Activated CD4-positive, alpha-beta T cell treated with anti-CD3 and anti-CD28 coated beads, Interleukin-2, amount 10 ng/mL, durations not matched to agents 7 days and 5 days (primary cell): ENCODE data around the gene CAMK4. TPM values are rescaled to one million over a fixed set of nuclear protein-coding genes. Genes with fewer than 3 reads are reported as not detected.

ENCODE experiments used
- CTCF ChIA-PET: fragments of 350-600 bp; sonication (Branson Sonifier 250); formaldehyde crosslinking; loops from one replicate; lab custom pipeline; 2021; ENCODE audit warnings: antibody characterized with exemption; lab: Charles Lee
- POLR2A ChIA-PET: fragments of 350-600 bp; sonication (Branson Sonifier 250); formaldehyde crosslinking; loops from one replicate; lab custom pipeline; 2021; ENCODE audit warnings: antibody characterized with exemption; lab: Charles Lee
- DNase-seq: peaks from one replicate; pipeline ENCODE4 v3.0.0-alpha.2; 2020
- H3K27ac Mint-ChIP-seq: one replicate; pipeline ENCODE4 v1.8.0; 2021; ENCODE audit warnings: mild to moderate bottlenecking, moderate library complexity, mixed read lengths
- H3K27me3 Mint-ChIP-seq: one replicate; pipeline ENCODE4 v1.8.0; 2021; ENCODE audit warnings: mixed read lengths
- H3K36me3 Mint-ChIP-seq: one replicate; pipeline ENCODE4 v1.8.0; 2021; ENCODE audit warnings: low read depth, mixed read lengths
- H3K4me1 Mint-ChIP-seq: one replicate; pipeline ENCODE4 v1.8.0; 2021; ENCODE audit warnings: mixed read lengths
- H3K4me3 Mint-ChIP-seq: one replicate; pipeline ENCODE4 v1.8.0; 2021; ENCODE audit warnings: mild to moderate bottlenecking, moderate library complexity, mixed read lengths
- H3K9me3 Mint-ChIP-seq: one replicate; pipeline ENCODE4 v1.8.0; 2021; ENCODE audit warnings: mixed read lengths
- total RNA-seq, 2 experiments: library from RNA; stranded (reverse); gene quantifications; one replicate each; pipeline ENCODE4 v1.2.3, GENCODE V29; 2021

The CAMK4 gene
- total RNA-seq, 2 experiments from 2014 or later = 138 to 139 TPM

GRCh38 chr5:111461934-111462333 lies 237.8 kb downstream of the CAMK4 start:
- H3K4me3 Mint-ChIP-seq = no peak overlapping the region
- ChIA-PET CTCF (no interaction called here), POLR2A (no interaction called here)
- H3K9me3 Mint-ChIP-seq = peaks cover 26% of the 10 kb centered on the region
- H3K4me1 Mint-ChIP-seq = peaks cover 3% of the 10 kb centered on the region
- no peak overlapping the region for H3K27ac Mint-ChIP-seq
- no peak for DNase-seq
- H3K36me3 Mint-ChIP-seq = peaks cover 78% of the 10 kb centered on the region
- H3K27me3 Mint-ChIP-seq = no peaks in the 10 kb centered on the region

DNA sequence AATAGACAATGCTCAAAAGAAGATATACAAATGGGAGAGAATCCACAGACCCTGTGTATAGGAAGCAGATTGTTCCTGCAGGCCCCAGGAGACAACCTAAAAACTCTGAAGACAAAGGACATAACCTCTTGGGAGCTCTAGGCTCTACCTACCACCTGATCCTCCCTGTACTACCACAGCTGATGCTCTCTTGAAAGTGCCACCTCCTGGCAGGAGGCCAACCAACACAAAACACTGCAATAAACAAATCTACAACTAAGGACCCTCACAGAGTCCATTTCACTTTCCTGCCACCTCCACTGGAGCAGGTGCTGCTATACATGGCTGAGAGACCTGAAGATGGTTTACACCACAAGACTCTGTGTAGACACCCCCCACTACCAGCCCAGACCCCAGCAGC lies 239.1 kb downstream of the CAMK4 start:
- ChIA-PET CTCF (interaction anchor here (0.6 to 1.2 kb wide), 3 partner anchors 9 to 404 kb away, joined by 3 to 4 read pairs (median 3); no protein-coding TSS in a partner anchor), POLR2A (no interaction called here)
- peaks cover 3% of the 10 kb centered on the region for H3K4me1 Mint-ChIP-seq
- H3K36me3 Mint-ChIP-seq = peaks cover 70% of the 10 kb centered on the region
- DNase-seq = no peak
- peaks cover 29% of the 10 kb centered on the region for H3K9me3 Mint-ChIP-seq
- H3K27ac Mint-ChIP-seq = peak overlapping the region; percentile 25
- no peaks in the 10 kb centered on the region for H3K27me3 Mint-ChIP-seq
- H3K4me3 Mint-ChIP-seq = no peak overlapping the region

- Mint-ChIP-seq H3K27me3 (no peaks in the 10 kb centered on the region), H3K27ac (no peak overlapping the region), H3K36me3 (peaks cover 51% of the 10 kb centered on the region), H3K9me3 (peaks cover 29% of the 10 kb centered on the region), H3K4me3 (no peak overlapping the region), H3K4me1 (no peaks in the 10 kb centered on the region)
- POLR2A ChIA-PET = no interaction called here
- CTCF ChIA-PET = interaction anchor here (1.1 kb wide), 1 partner anchor 21 kb away, joined by 4 read pairs; no protein-coding TSS in a partner anchor
- DNase-seq = no peak
These were observed 245.2 kb downstream of the CAMK4 start for GRCh38 chr5:111469293-111469896.

- no peaks in the 10 kb centered on the region for H3K27me3 Mint-ChIP-seq
- peaks cover 48% of the 10 kb centered on the region for H3K36me3 Mint-ChIP-seq
- POLR2A ChIA-PET = no interaction called here
- no peak overlapping the region for H3K4me3 Mint-ChIP-seq
- no peaks in the 10 kb centered on the region for H3K4me1 Mint-ChIP-seq
- CTCF ChIA-PET = no interaction called here
- DNase-seq = no peak
- H3K9me3 Mint-ChIP-seq = peaks cover 27% of the 10 kb centered on the region
- no peak overlapping the region for H3K27ac Mint-ChIP-seq
These were observed 245.7 kb downstream of the CAMK4 start for GRCh38 chr5:111469903-111470302.

- H3K27ac Mint-ChIP-seq = no peak overlapping the region
- no peaks in the 10 kb centered on the region for H3K27me3 Mint-ChIP-seq
- no peaks in the 10 kb centered on the region for H3K4me1 Mint-ChIP-seq
- DNase-seq = no peak
- H3K9me3 Mint-ChIP-seq = peaks cover 12% of the 10 kb centered on the region
- CTCF ChIA-PET = interaction anchor here (1.5 kb wide), 3 partner anchors 8 to 37 kb away, joined by 3 to 4 read pairs (median 3); no protein-coding TSS in a partner anchor
- peaks cover 35% of the 10 kb centered on the region for H3K36me3 Mint-ChIP-seq
- H3K4me3 Mint-ChIP-seq = no peak overlapping the region
- POLR2A ChIA-PET = no interaction called here
These were observed 247.9 kb downstream of the CAMK4 start for GRCh38 chr5:111472096-111472495.

GRCh38 chr5:111472579-111472978 lies 248.4 kb downstream of the CAMK4 start:
- H3K27ac Mint-ChIP-seq = no peak overlapping the region
- CTCF ChIA-PET = interaction anchor here (1.5 kb wide), 3 partner anchors 9 to 36 kb away, joined by 3 to 4 read pairs (median 3); no protein-coding TSS in a partner anchor
- POLR2A ChIA-PET = no interaction called here
- peaks cover 9% of the 10 kb centered on the region for H3K9me3 Mint-ChIP-seq
- H3K27me3 Mint-ChIP-seq = no peaks in the 10 kb centered on the region
- no peaks in the 10 kb centered on the region for H3K4me1 Mint-ChIP-seq
- DNase-seq = no peak
- no peak overlapping the region for H3K4me3 Mint-ChIP-seq
- peaks cover 38% of the 10 kb centered on the region for H3K36me3 Mint-ChIP-seq

- no peaks in the 10 kb centered on the region for H3K9me3 Mint-ChIP-seq
- no peaks in the 10 kb centered on the region for H3K27me3 Mint-ChIP-seq
- DNase-seq = no peak
- no peak overlapping the region for H3K4me3 Mint-ChIP-seq
- ChIA-PET POLR2A (no interaction called here), CTCF (no interaction called here)
- H3K36me3 Mint-ChIP-seq = peaks cover 57% of the 10 kb centered on the region
- H3K4me1 Mint-ChIP-seq = no peaks in the 10 kb centered on the region
- no peak overlapping the region for H3K27ac Mint-ChIP-seq
These were observed 254.1 kb downstream of the CAMK4 start for GRCh38 chr5:111478266-111478665.

GRCh38 chr5:111478898-111479297 lies 254.7 kb downstream of the CAMK4 start:
- no peak overlapping the region for H3K4me3 Mint-ChIP-seq
- no peak overlapping the region for H3K27ac Mint-ChIP-seq
- ChIA-PET CTCF (no interaction called here), POLR2A (no interaction called here)
- H3K36me3 Mint-ChIP-seq = peaks cover 59% of the 10 kb centered on the region
- H3K27me3 Mint-ChIP-seq = no peaks in the 10 kb centered on the region
- no peaks in the 10 kb centered on the region for H3K4me1 Mint-ChIP-seq
- DNase-seq = no peak
- H3K9me3 Mint-ChIP-seq = no peaks in the 10 kb centered on the region

DNA sequence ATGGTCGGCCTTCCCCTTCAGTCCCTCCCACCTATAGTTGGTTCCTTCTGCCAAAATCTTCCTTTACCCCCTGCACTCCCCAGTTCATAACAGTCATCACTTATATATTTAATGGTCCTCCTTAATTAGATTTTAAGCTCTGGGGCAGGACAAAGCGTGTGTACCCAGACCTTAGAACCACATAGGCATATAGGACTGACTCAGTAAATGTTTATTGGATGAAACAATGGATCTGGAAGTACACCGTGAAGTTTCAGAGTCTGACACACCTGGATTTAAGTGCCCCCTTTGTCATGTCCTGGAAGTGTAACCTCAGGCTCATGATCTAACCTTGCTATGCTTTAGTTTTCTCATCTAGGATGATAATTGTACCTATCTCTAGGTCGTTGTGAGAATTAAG lies 256.2 kb downstream of the CAMK4 start:
- no peaks in the 10 kb centered on the region for H3K4me1 Mint-ChIP-seq
- peaks cover 64% of the 10 kb centered on the region for H3K36me3 Mint-ChIP-seq
- no peak overlapping the region for H3K4me3 Mint-ChIP-seq
- H3K9me3 Mint-ChIP-seq = no peaks in the 10 kb centered on the region
- CTCF ChIA-PET = interaction anchor here (1.3 kb wide), 1 partner anchor 9 kb away, joined by 3 read pairs; no protein-coding TSS in a partner anchor
- no peak for DNase-seq
- no peak overlapping the region for H3K27ac Mint-ChIP-seq
- H3K27me3 Mint-ChIP-seq = no peaks in the 10 kb centered on the region
- POLR2A ChIA-PET = no interaction called here

- POLR2A ChIA-PET = no interaction called here
- Mint-ChIP-seq H3K4me1 (peaks cover 2% of the 10 kb centered on the region), H3K36me3 (peaks cover 54% of the 10 kb centered on the region), H3K27me3 (no peaks in the 10 kb centered on the region), H3K4me3 (no peak overlapping the region), H3K9me3 (no peaks in the 10 kb centered on the region), H3K27ac (no peak overlapping the region)
- CTCF ChIA-PET = no interaction called here
- DNase-seq = no peak
These were observed 261.9 kb downstream of the CAMK4 start for GRCh38 chr5:111486055-111486454.

GRCh38 chr5:111486926-111487325 lies 262.7 kb downstream of the CAMK4 start:
- H3K4me1 Mint-ChIP-seq = peaks cover 2% of the 10 kb centered on the region
- ChIA-PET CTCF (interaction anchor here (0.9 kb wide), 1 partner anchor 13 kb away, joined by 3 read pairs; no protein-coding TSS in a partner anchor), POLR2A (no interaction called here)
- H3K27me3 Mint-ChIP-seq = no peaks in the 10 kb centered on the region
- H3K27ac Mint-ChIP-seq = no peak overlapping the region
- H3K9me3 Mint-ChIP-seq = no peaks in the 10 kb centered on the region
- H3K4me3 Mint-ChIP-seq = no peak overlapping the region
- DNase-seq = no peak
- peaks cover 46% of the 10 kb centered on the region for H3K36me3 Mint-ChIP-seq

GRCh38 chr5:111488353-111488752 lies 264.2 kb downstream of the CAMK4 start:
- Mint-ChIP-seq H3K36me3 (peaks cover 42% of the 10 kb centered on the region), H3K4me3 (no peak overlapping the region), H3K9me3 (no peaks in the 10 kb centered on the region), H3K4me1 (peaks cover 6% of the 10 kb centered on the region), H3K27ac (no peak overlapping the region), H3K27me3 (no peaks in the 10 kb centered on the region)
- ChIA-PET CTCF (interaction anchor here (1.0 kb wide), 1 partner anchor 11 kb away, joined by 3 read pairs; no protein-coding TSS in a partner anchor), POLR2A (no interaction called here)
- no peak for DNase-seq

DNA sequence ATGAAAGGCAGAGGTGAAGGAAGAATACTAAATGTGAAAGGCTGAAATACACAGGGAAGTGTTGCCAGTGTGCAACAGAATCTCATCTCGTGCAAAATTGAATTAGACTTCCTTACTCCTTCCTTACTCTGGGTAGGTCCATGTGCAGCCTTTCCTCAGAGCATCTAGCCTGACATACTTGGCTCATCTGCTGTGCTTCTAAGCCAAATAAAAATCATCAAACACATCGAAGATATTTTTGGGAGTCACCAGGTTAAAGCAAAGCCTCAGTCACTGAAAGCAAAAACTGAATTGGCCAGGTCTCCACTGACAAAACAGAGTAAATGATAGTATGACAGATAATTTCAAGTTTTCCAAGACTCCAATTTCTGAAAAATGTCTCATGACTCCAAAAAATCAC lies 268.8 kb downstream of the CAMK4 start:
- H3K9me3 Mint-ChIP-seq = no peaks in the 10 kb centered on the region
- H3K27me3 Mint-ChIP-seq = no peaks in the 10 kb centered on the region
- peak overlapping the region; percentile 33 for H3K27ac Mint-ChIP-seq

More for the DNA sequence above, 268.8 kb downstream of the CAMK4 start:
- ChIA-PET CTCF (interaction anchor here (1.7 kb wide), 1 partner anchor 16 kb away, joined by 5 read pairs; no protein-coding TSS in a partner anchor), POLR2A (no interaction called here)
- DNase-seq = no peak
- Mint-ChIP-seq H3K4me3 (no peak overlapping the region), H3K36me3 (peaks cover 38% of the 10 kb centered on the region), H3K4me1 (peaks cover 17% of the 10 kb centered on the region)
